OCI-LY7 (cell line): ENCODE results near the gene OAS3. TPM values are rescaled to one million over a fixed set of nuclear protein-coding genes. Genes with fewer than 3 reads are reported as not detected.

Source experiments
- BruUV-seq: library from RNA; stranded (reverse); fragments of 400-500 nt; replicated peaks from 2 replicates; lab custom pipeline; 2021; lab: Mats Ljungman, UMichigan
- CTCF ChIA-PET: fragments of 300-600 bp; sonication (Branson Sonifier 250); formaldehyde crosslinking; loops from one replicate; lab custom pipeline; 2022; ENCODE audit warnings: antibody characterized with exemption; ENCODE audit not compliant: unreplicated experiment; lab: Charles Lee
- POLR2A ChIA-PET: fragments of 300-600 bp; sonication (Branson Sonifier 250); formaldehyde crosslinking; loops from one replicate; lab custom pipeline; 2022; ENCODE audit warnings: antibody characterized with exemption; lab: Charles Lee
- DNase-seq: peaks from one replicate; pipeline ENCODE4 v3.0.0-alpha.2; 2015; ENCODE audit warnings: low spot score
- H2AFZ ChIP-seq: fragments of 200-600 bp; sonication (generic), shearing (Covaris generic); 2 replicates; pipeline ENCODE4 v1.6.1; 2014; ENCODE audit warnings: mild to moderate bottlenecking, antibody characterized with exemption, low read length, moderate library complexity
- H3K27ac ChIP-seq: fragments of 200-600 bp; sonication (generic); 2 replicates; pipeline ENCODE4 v1.5.1; 2014; ENCODE audit warnings: mixed run types, low read depth, mild to moderate bottlenecking, moderate library complexity, low read length, inconsistent platforms; ENCODE audit not compliant: poor library complexity, severe bottlenecking
- H3K36me3 ChIP-seq: fragments of 200-600 bp; sonication (generic); 2 replicates; pipeline ENCODE4 v1.6.1; 2014; ENCODE audit warnings: mild to moderate bottlenecking, antibody characterized with exemption, low read length, moderate library complexity, mixed read lengths; ENCODE audit not compliant: insufficient read depth
- H3K4me1 ChIP-seq: fragments of 200-600 bp; sonication (generic); 2 replicates; pipeline ENCODE4 v1.5.1; 2014; ENCODE audit warnings: mild to moderate bottlenecking, low read length; ENCODE audit not compliant: insufficient read depth, poor library complexity, severe bottlenecking
- H3K4me2 ChIP-seq: fragments of 200-600 bp; sonication (generic); 2 replicates; pipeline ENCODE4 v1.6.1; 2014; ENCODE audit warnings: mild to moderate bottlenecking, low read length
- H3K4me3 ChIP-seq: fragments of 200-600 bp; sonication (generic); 2 replicates; pipeline ENCODE4 v1.5.1; 2014; ENCODE audit warnings: mild to moderate bottlenecking, low read depth, low read length; ENCODE audit not compliant: poor library complexity, severe bottlenecking
- H3K79me2 ChIP-seq: fragments of 200-600 bp; sonication (generic); 2 replicates; pipeline ENCODE4 v1.6.1; 2016; ENCODE audit warnings: low read depth, mild to moderate bottlenecking, low read length, moderate library complexity, mixed read lengths; ENCODE audit not compliant: insufficient read depth
- H3K9me2 ChIP-seq: fragments of 200-600 bp; sonication (generic); 2 replicates; pipeline ENCODE4 v1.6.1; 2016; ENCODE audit warnings: mild to moderate bottlenecking, low read length, mixed read lengths; ENCODE audit not compliant: insufficient read depth
- H3K9me3 ChIP-seq: fragments of 200-600 bp; sonication (generic); 2 replicates; pipeline ENCODE4 v1.6.1; 2014; ENCODE audit warnings: mild to moderate bottlenecking, mixed run types, low read length, mixed read lengths
- H4K20me1 ChIP-seq: fragments of 200-600 bp; sonication (generic); 2 replicates; pipeline ENCODE4 v1.6.1; 2014; ENCODE audit warnings: mild to moderate bottlenecking, antibody characterized with exemption, low read length, moderate library complexity, mixed read lengths; ENCODE audit not compliant: insufficient read depth
- EZH2phosphoT487 ChIP-seq: fragments of 200-600 bp; sonication (generic); IDR thresholded peaks from 2 replicates; pipeline ENCODE4 v1.6.1; 2018; ENCODE audit warnings: low read depth, borderline replicate concordance, mild to moderate bottlenecking, mixed run types, antibody characterized with exemption, low read length, moderate library complexity, mixed read lengths
- intact Hi-C: fragments of 100-400 bp; cut with micrococcal nuclease; formaldehyde crosslinking; loops from one replicate; pipeline ENCODE4 v1.10.0; 2022; ENCODE audit not compliant: unreplicated experiment
- total RNA-seq, 2 experiments: library from RNA; depleted of rRNA in 1 of 2; stranded (reverse); fragments of >200 nt in 1 of 2; shearing (Covaris generic) in 1 of 2; gene quantifications; 2 replicates each; pipeline ENCODE4 v1.2.3, GENCODE V29; 2014 to 2022
- TF ChIP-seq, protein P1 (sequence below): fragments of 200-600 bp; sonication (generic); conservative IDR thresholded peaks from 2 replicates; pipeline ENCODE4 v1.5.1; 2014; ENCODE audit warnings: mild to moderate bottlenecking, antibody characterized with exemption, low read length, moderate library complexity, mixed read lengths

Gene OAS3
- total RNA-seq, 2 experiments from 2014 or later = 0.79 to 9.2 TPM

DNA sequence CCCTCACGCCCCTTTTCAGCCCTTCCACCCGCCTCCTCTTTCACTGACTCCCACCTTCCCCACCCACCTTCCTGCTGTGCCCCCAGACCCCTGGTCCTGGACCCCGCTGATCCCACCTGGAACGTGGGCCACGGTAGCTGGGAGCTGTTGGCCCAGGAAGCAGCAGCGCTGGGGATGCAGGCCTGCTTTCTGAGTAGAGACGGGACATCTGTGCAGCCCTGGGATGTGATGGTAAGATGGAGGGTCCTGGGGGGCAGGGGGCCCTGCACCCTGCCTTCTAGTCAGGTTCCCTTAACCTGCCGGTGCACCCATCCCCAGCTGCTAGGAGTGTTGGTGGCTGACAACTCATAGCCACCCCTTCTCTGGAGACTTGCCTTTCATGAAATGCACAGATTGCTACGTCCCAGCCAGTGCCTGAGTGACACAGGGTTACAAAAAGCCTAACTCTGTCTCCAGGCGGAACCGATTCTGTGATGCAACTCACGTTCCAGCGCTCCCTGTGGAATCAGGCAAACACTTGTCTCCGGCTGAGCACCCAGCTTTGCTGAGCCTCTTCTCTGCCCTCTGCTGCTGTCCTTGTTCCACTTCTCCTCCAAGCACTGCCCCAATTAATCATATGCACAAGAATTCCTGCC lies 25.1 kb downstream of the OAS3 start:
- Histone ChIP-seq H3K9me2 (no peaks in the 10 kb centered on the region), H3K4me1 (peaks cover 8% of the 10 kb centered on the region), H3K9me3 (no peaks in the 10 kb centered on the region), H3K27ac (no peak overlapping the region), H2AFZ (no peak overlapping the region), H3K4me3 (no peak overlapping the region), H3K79me2 (no peaks in the 10 kb centered on the region), H3K36me3 (no peaks in the 10 kb centered on the region), H4K20me1 (no peaks in the 10 kb centered on the region), H3K4me2 (no peak overlapping the region)
- intact Hi-C loops = no loop called here
- no TSS peak for BruUV-seq
- TF ChIP-seq, protein P1, sequence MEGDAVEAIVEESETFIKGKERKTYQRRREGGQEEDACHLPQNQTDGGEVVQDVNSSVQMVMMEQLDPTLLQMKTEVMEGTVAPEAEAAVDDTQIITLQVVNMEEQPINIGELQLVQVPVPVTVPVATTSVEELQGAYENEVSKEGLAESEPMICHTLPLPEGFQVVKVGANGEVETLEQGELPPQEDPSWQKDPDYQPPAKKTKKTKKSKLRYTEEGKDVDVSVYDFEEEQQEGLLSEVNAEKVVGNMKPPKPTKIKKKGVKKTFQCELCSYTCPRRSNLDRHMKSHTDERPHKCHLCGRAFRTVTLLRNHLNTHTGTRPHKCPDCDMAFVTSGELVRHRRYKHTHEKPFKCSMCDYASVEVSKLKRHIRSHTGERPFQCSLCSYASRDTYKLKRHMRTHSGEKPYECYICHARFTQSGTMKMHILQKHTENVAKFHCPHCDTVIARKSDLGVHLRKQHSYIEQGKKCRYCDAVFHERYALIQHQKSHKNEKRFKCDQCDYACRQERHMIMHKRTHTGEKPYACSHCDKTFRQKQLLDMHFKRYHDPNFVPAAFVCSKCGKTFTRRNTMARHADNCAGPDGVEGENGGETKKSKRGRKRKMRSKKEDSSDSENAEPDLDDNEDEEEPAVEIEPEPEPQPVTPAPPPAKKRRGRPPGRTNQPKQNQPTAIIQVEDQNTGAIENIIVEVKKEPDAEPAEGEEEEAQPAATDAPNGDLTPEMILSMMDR = no peak
- no peak for TF ChIP-seq EZH2phosphoT487
- DNase-seq = no peak
- POLR2A ChIA-PET = no interaction called here
- CTCF ChIA-PET = no interaction called here

- ChIA-PET CTCF (no interaction called here), POLR2A (no interaction called here)
- intact Hi-C loops = no loop called here
- H3K9me3 ChIP-seq = no peaks in the 10 kb centered on the region
- no peak overlapping the region for H3K4me2 ChIP-seq
- no peaks in the 10 kb centered on the region for H3K36me3 ChIP-seq
- H3K79me2 ChIP-seq = no peaks in the 10 kb centered on the region
- no peak overlapping the region for H2AFZ ChIP-seq
- peaks cover 8% of the 10 kb centered on the region for H3K4me1 ChIP-seq
- BruUV-seq = no TSS peak
- no peak overlapping the region for H3K4me3 ChIP-seq
- H3K27ac ChIP-seq = no peak overlapping the region
- H3K9me2 ChIP-seq = no peaks in the 10 kb centered on the region
- DNase-seq = no peak
- no peaks in the 10 kb centered on the region for H4K20me1 ChIP-seq
- TF ChIP-seq, protein P1 = no peak
- no peak for TF ChIP-seq EZH2phosphoT487
Observed at GRCh38 chr12:112964067-112964670, 25.9 kb downstream of the OAS3 start.

DNA sequence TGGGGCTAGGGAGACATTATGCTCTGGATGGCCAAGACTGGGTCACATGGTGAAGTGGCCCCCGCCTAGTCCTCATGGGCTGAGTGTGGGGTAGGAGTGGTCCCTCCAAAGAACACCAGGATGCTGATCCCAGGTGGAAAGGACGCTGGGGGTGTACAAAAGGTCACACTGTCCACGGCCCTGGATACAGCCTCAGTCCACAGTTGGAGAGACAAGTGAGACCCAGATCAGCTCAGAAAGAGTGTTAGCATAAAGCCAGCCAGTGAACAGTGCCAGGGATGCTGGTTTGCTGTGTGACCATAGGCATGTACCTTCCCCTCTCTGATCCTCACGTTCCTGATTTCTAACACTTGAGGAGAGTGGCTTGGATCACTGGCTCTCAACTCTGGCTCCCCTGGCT lies 26.6 kb downstream of the OAS3 start:
- POLR2A ChIA-PET = interaction anchor here (0.8 kb wide), 1 partner anchor 17 kb away, joined by 3 read pairs; no protein-coding TSS in a partner anchor
- no peak overlapping the region for H3K4me2 ChIP-seq
- peaks cover 8% of the 10 kb centered on the region for H3K4me1 ChIP-seq
- H3K9me2 ChIP-seq = no peaks in the 10 kb centered on the region
- intact Hi-C loops = no loop called here
- no peak for TF ChIP-seq EZH2phosphoT487
- TF ChIP-seq, protein P1 = no peak
- H4K20me1 ChIP-seq = no peaks in the 10 kb centered on the region
- no peak for DNase-seq
- no peak overlapping the region for H2AFZ ChIP-seq
- no peaks in the 10 kb centered on the region for H3K36me3 ChIP-seq
- no peaks in the 10 kb centered on the region for H3K9me3 ChIP-seq
- H3K27ac ChIP-seq = no peak overlapping the region
- CTCF ChIA-PET = no interaction called here
- H3K79me2 ChIP-seq = no peaks in the 10 kb centered on the region
- no peak overlapping the region for H3K4me3 ChIP-seq
- no TSS peak for BruUV-seq
